HCT116 (cell line): ENCODE data around the gene TCP11L2.

Experiments used
- CEBPB ChIP-seq: IDR thresholded peaks from 2 replicates; pipeline ENCODE4 v1.6.1; 2012; ENCODE audit warnings: low read depth
- CTCF ChIP-seq, 3 experiments: fragments of 200-600 bp in 1 of 3; sonication (generic) in 1 of 3; IDR thresholded peaks in 2 of 3; conservative IDR thresholded peaks in 1 of 3; 2 replicates each; pipeline ENCODE4 v1.5.1; 2012 to 2017; ENCODE audit warnings: low read depth in 2 of 3, low read length in 2 of 3, antibody characterized with exemption in 1 of 3, borderline replicate concordance in 1 of 3, control low read depth in 1 of 3, mild to moderate bottlenecking in 1 of 3, mixed read lengths in 1 of 3, mixed run types in 1 of 3, moderate library complexity in 1 of 3; ENCODE audit not compliant: insufficient read depth in 1 of 3
- EZH2 ChIP-seq: fragments of 200-600 bp; sonication (generic); IDR thresholded peaks from 2 replicates; pipeline ENCODE4 v1.6.1; 2017; ENCODE audit warnings: antibody characterized with exemption, mixed run types
- JUND ChIP-seq: IDR thresholded peaks from 2 replicates; pipeline ENCODE4 v1.6.1; 2012
- RAD21 ChIP-seq: IDR thresholded peaks from 2 replicates; pipeline ENCODE4 v1.6.1; 2012; ENCODE audit warnings: low read depth, mild to moderate bottlenecking
- REST ChIP-seq: IDR thresholded peaks from 2 replicates; pipeline ENCODE4 v1.6.1; 2012; ENCODE audit warnings: low read depth
- SIN3A ChIP-seq: IDR thresholded peaks from 2 replicates; pipeline ENCODE4 v1.6.1; 2012; ENCODE audit warnings: low read depth
- TCF7L2 ChIP-seq: IDR thresholded peaks from 2 replicates; pipeline ENCODE4 v1.7.0; 2011; ENCODE audit warnings: borderline replicate concordance, inconsistent platforms; ENCODE audit not compliant: insufficient read depth, insufficient read length; ENCODE audit errors: extremely low read depth
- YY1 ChIP-seq: IDR thresholded peaks from 2 replicates; pipeline ENCODE4 v1.6.1; 2011; ENCODE audit warnings: low read length, low read depth, moderate library complexity, mild to moderate bottlenecking; ENCODE audit not compliant: insufficient replicate concordance; ENCODE audit errors: extremely low read depth
- ZBTB33 ChIP-seq: IDR thresholded peaks from 2 replicates; pipeline ENCODE4 v1.6.1; 2011; ENCODE audit warnings: mild to moderate bottlenecking, low read length, moderate library complexity; ENCODE audit not compliant: insufficient replicate concordance; ENCODE audit errors: extremely low read depth

- no peak for TF ChIP-seq REST
- no peak for TF ChIP-seq CEBPB
- no peak for TF ChIP-seq ZBTB33
- no peak for TF ChIP-seq JUND
- TF ChIP-seq CTCF (IDR thresholded peaks at IDR 0.05 in 2 of 3, conservative IDR thresholded peaks at IDR 0.05 in 1 of 3; ENCODE audit: borderline replicate concordance in 1 of 3, insufficient read depth in 1 of 3, low read depth in 2 of 3, low read length in 2 of 3) = no peak
- TF ChIP-seq RAD21 = no peak
- TF ChIP-seq TCF7L2 = no peak
- no peak for TF ChIP-seq SIN3A
- no peak for TF ChIP-seq YY1
- no peak for TF ChIP-seq EZH2
Observed at GRCh38 chr12:106353175-106353574, 50.6 kb downstream of the TCP11L2 start.
